ENCODE results near the gene LAMB1.
"Not testable (repeated sequence)": the region's sequence is repeated elsewhere in the genome, so short reads cannot be mapped to it uniquely, and the experiment has no call there.

LAMB1 gene

DNA sequence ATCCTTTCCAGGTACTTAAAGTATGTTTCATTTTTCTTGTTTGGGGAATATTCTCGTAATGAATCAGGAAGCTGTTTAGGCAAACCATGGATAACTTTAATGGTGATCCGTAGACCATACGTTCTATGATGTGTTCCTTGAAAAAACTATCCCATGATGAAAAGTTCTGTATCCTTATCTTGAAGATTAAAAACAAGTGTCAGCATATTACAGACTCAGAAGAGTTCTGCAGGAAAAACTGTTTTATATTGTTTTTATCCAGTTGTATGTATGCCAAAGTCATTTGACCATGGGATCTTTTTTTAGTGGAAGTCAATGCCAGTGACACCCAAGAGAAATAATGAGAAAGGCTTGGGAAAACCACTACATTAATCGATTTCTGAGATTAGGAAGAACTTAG is 59.9 kb downstream of the LAMB1 start:
- DNase-seq, result no peak

GRCh38 chr7:107940951-107941350 is 62.0 kb downstream of the LAMB1 start:
- no peak for DNase-seq

GRCh38 chr7:107939573-107940489 is 63.1 kb downstream of the LAMB1 start:
- DNase-seq, result no peak

GRCh38 chr7:107938456-107939250 is 64.3 kb downstream of the LAMB1 start:
- peak; percentile 50 for DNase-seq

DNA sequence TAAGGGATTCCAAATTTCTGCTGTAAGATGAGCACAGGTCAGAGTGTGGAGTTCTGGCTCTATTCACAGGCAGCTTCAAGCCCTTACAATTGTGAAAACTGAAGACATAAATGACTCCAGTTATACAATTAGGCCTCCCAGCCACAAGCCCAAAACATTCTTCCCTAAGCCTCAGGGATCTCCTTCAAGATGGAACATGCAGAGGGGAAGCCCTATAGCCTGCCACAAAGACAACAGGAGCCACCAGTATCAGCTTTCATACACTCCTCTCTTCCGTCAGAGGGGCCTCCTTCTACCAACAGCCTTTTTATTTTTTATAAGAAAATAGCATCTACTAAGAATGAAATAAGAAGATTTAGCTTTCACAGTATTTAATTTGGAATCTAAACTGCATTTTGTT is 65.4 kb downstream of the LAMB1 start:
- peak; percentile 49 for DNase-seq

DNA sequence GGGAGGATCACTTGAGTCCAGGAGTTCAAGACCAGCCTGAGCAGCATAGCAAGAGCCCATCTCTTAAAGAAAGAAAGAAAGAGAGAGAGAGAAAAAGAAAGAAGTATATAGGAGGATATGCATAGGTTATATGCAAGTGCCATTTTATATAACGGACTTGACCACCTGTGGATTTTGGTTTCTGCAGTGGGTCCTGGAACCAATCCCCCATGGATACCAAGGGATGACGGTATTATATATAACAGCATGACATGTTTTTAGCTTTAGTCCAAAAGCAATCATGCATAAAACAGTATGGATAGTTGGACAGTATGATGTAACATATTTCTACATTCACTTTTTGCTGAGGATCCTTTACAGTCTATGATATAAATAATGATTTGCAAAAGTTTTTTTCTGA is 66.6 kb downstream of the LAMB1 start:
- DNase-seq, result no peak

DNA sequence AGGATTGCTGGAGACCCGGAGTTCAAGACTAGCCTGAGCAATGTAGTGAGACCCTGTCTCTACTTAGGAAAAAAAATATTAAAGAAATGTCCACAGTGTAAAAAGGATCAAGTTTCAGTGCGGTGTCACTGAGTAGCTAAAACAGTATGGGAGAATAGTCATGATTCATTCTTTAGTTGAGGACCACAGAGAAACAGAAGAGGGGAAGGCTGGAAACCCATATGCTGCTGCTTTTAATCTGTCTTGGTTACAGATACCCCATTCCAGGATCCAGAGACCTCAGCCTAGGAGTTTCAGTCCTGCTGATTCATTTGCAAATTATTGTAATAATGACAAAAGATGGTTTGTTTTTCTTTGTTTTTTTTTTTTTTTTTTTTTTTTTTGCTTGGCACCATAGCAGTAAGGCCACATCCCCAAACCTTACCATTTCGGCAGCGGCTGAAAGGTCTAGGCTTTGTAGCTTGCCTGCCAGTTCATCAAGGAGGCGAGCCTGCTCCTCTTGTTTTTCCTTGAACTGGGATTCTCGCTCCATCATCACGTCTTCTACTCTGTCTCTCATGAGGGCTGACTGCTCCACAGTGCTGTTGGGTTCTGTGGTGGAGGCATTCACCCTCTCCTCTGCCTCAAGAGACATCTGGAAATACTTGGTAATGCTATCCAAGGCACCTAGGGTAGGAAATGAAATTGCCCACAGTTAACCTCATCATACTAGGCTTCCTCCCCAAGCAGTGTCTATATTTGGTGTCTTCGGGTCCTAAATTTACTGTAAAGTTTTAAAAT is 67.8 kb downstream of the LAMB1 start:
- DNase-seq, result no peak

- DNase-seq, result no peak
Observed at GRCh38 chr7:107933386-107934013, 69.5 kb downstream of the LAMB1 start.

DNA sequence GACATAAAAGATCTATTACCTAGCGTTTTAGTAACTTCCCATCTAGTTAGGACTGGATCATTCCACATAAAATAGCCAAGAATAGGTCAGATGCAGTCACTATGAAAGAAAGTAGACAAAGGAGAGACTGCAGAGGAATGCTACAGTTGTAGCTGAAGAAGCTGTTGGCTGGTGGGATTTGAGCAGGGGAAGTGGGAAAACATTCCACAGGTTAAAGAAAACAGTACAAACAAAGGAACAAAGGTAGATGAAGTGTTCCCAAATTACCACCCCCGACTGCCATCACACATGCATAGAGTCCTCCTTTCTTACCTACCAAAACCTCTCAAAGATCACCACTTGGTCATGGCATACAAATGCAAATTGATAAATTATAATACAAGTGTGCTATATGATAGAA is 70.2 kb downstream of the LAMB1 start:
- no peak for DNase-seq

- peak; percentile 38 for DNase-seq
Observed at GRCh38 chr7:107931740-107932515, 71.0 kb downstream of the LAMB1 start.

DNA sequence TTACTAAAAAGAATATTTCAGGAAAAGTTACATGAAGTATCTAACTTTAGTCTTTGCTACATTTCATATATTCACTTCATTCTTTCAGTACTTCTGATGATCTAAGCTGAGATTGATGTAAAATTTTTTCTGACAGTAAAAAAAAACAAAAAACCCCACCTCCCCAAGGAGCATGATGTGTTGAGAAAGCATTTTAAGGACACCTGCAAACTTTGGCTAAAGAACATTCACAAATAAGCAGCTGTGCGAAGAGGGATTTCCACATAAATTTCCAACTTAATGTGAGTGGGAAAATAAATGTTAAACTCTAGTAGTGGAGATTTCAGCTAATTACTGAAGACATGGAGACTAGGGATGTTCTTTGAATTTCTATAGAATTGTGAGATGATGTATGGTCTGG is 76.5 kb downstream of the LAMB1 start:
- no peak for DNase-seq

DNA sequence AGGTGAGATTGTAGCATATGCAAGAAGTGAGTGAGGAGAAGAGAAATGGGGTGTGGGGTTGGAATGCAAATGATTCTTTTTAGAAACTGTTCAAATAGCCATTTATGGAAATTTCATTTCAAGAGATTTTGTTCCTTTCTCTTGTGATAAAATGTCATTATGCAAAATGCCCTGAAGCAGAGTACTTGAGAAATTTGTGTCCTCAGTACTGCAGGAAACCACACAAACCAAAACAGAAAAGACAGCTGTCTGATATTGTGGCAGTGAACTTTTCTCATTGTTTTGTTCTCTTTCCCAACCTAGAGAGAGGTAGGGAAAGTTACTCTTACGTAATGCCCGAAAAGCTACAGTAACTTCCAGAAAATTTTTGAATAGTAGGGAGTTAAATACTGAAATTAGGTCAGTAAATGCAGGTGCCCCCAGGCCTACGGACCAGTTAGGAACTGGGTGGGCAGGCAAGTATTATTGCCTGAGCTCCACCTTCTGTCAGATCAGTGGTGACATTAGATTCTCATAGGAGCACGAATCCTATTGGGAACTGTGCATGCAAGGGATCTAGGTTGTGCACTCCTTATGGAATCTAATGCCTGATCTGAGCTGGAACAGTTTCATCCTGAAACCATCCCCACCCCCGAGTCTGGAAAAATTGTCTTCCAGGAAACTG is 78.0 kb downstream of the LAMB1 start:
- no peak for DNase-seq

GRCh38 chr7:107922886-107923285 is 80.1 kb downstream of the LAMB1 start:
- no peak for DNase-seq

- not testable (repeated sequence) for DNase-seq
Observed at GRCh38 chr7:107921826-107922225, 81.1 kb downstream of the LAMB1 start.

- no peak for DNase-seq
Observed at GRCh38 chr7:107920048-107920772, 82.8 kb downstream of the LAMB1 start.

GRCh38 chr7:107918948-107919347 is 84.0 kb downstream of the LAMB1 start:
- DNase-seq, result no peak

DNA sequence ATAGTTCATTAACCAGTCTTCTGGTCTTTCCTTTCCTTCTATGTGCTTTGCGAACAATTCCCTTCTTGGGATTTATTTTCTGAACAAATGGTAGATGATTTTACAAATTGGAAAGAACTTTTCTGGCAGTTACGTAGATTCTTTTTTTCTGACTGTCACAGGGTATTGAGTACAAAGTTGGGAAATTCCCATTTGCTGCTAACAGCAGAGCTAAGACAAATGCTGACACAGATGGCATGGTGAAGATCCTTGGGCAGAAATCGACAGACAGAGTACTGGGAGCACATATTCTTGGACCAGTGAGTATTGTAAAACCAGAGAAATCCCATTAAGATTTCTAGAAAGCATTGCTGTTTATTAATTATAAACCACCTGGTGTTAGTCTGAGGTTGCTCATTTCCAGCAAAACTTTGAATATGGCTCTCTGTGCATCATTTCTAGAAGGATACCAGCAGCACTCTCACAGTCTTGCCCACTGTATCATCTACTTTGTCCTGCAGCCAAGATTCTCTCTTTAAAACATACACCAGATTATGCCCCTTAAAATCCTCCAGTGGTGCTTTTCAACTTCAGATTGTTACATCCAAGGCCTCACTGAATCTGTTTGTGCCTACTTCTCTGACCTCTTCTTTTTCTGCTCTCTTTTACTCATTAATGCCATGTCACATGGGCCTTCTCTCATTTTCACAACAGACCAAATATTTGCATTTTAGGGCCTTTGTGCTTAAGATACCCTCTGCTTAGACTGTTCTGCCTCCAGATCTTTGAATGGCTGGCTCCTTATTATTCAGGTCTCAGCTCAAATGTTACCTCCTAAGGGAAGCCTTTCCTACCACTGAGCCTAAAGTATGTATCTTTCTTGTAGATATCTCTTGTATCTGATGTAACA is 85.0 kb downstream of the LAMB1 start:
- no peak for DNase-seq

DNA sequence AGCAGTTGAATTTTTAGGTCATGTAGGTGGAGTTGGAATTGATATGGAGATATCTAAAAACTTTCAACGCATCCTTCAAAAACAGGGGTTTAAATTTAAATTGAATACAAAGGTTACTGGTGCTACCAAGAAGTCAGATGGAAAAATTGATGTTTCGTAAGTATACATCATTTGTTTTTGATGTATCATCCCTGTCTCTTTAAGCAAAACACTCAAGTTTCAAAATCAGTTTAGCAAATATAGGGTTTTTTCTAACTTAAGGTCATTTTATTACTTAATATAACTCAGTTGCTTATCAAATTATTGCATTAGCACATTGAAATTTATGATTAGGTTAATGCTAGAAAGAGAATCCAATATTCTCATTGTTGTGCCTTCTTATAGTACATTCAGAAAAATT is 87.4 kb downstream of the LAMB1 start:
- no peak for DNase-seq

- no peak for DNase-seq
Observed at GRCh38 chr7:107914831-107915230, 88.1 kb downstream of the LAMB1 start.

DNA sequence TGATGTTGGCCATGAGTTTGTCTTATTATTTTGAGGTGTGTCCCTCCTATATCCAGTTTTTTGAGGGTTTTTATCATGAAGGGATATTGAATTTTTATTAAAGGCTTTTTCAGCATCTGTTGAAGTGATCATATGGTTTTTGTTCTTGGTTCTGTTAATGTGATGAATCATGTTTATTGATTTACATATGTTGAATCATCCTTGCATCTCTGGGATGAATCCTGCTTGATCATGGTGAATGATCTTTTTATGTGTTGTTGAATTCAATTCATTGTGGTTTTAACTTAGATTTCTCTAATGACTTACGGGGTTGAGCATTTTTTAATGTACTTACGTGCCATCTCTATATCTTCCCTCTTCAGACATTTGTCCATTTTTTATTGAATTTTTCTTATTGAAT is 89.1 kb downstream of the LAMB1 start:
- no peak for DNase-seq

Measured in femur (tissue), 1 donor.